Gastrocnemius medialis (tissue), 4 donors: ENCODE results near the gene KCNIP4.

Experiments
- POLR2A ChIP-seq, 2 donors: fragments of 450-650 bp; IDR thresholded peaks; one replicate each; pipeline ENCODE4 v1.6.1; 2017; ENCODE audit warnings: antibody characterized with exemption in 2 of 2, mild to moderate bottlenecking in 2 of 2, moderate library complexity in 2 of 2
- TF ChIP-seq, protein P1 (sequence below), 5 experiments: fragments of 450-650 bp in 3 of 5; fragments of 200-600 bp in 2 of 5; sonication (generic) in 2 of 5; IDR thresholded peaks in 4 of 5; conservative IDR thresholded peaks in 1 of 5; 1 replicate in 4 of 5; 2 replicates in 1 of 5; pipeline ENCODE4 v1.5.1; 2016 to 2019; ENCODE audit warnings: antibody characterized with exemption in 5 of 5, mild to moderate bottlenecking in 3 of 5, moderate library complexity in 3 of 5

DNA sequence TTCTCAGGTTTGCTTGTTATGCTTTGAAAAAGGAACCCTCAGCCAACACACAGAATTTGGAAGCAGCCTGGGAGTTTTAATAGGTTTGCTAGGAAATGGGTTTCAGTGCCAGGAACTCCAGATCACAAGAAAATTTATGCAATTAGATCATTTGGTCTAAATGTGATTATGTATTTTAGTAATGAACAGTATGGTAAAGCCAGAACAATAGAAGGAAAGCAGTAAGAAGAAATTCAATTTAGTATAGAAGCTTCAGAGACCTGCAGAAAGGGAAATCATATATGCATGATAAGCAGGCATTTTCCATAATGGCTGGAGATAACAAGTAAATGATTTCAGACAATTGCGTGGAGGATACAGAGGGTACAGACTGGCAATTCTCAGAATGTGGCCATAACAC, 184.7 kb downstream of the KCNIP4 start:
- TF ChIP-seq, protein P1, sequence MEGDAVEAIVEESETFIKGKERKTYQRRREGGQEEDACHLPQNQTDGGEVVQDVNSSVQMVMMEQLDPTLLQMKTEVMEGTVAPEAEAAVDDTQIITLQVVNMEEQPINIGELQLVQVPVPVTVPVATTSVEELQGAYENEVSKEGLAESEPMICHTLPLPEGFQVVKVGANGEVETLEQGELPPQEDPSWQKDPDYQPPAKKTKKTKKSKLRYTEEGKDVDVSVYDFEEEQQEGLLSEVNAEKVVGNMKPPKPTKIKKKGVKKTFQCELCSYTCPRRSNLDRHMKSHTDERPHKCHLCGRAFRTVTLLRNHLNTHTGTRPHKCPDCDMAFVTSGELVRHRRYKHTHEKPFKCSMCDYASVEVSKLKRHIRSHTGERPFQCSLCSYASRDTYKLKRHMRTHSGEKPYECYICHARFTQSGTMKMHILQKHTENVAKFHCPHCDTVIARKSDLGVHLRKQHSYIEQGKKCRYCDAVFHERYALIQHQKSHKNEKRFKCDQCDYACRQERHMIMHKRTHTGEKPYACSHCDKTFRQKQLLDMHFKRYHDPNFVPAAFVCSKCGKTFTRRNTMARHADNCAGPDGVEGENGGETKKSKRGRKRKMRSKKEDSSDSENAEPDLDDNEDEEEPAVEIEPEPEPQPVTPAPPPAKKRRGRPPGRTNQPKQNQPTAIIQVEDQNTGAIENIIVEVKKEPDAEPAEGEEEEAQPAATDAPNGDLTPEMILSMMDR (IDR thresholded peaks at IDR 0.05 in 4 of 5, conservative IDR thresholded peaks at IDR 0.05 in 1 of 5), result no peak
- no peak for TF ChIP-seq POLR2A (IDR thresholded peaks at IDR 0.05)
